ENCODE measurements around the gene TCERG1L.

Gene TCERG1L

DNA sequence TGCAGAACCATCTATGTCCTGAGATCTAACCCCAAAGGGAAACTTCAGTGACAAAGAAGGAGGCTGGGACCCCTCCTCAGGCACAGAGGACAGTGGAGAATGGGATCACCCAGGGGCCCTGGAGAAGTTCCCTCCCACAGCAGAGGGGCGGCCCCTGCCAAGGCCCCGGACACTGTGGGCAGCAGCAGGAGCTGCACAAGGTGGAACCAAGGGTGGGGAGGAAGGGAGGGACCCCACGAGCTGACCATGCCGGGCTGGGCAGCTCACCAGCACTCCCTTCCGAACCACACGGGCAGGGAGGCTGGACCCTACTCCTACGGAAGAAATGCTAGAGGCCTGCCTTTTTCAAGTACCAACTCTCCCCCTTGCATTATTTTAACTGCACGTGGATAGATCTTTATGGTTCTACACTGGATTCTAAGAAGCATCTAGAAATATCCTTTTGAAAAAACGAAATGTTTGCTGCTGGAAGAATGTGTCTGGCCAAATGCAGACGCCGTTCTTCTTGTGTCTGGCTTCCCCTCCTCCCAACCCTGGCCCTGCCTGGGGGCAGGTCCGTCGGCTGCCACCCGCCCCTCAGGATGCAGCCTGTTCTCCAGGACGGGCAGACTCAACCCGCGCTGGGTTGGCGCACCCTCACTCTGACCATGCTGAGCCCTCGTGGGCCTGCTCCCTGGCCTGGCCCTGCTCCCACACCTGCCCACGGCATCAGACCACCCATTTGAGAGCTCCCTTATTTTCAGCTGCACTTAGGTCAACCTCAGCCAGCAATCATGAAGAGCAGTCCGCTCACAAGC is 193.9 kb downstream of the TCERG1L start:
- Histone ChIP-seq H3K4me2 (ENCODE audit: low read length) (no peak overlapping the region), H3K9ac (no peak overlapping the region), H3K36me3 (ENCODE audit: control insufficient read depth, insufficient read depth, low read length) (no peaks in the 10 kb centered on the region), H3K27me3 (ENCODE audit: control insufficient read depth, insufficient read depth, low read length) (no peaks in the 10 kb centered on the region), H2AFZ (no peak overlapping the region), H3K9me3 (ENCODE audit: control insufficient read depth, low read length) (no peaks in the 10 kb centered on the region), H3K4me1 (no peaks in the 10 kb centered on the region), H3K4me3 (ENCODE audit: low read depth, low read length) (no peak overlapping the region), H3K79me2 (no peaks in the 10 kb centered on the region), H3K27ac (no peak overlapping the region)
- TF ChIP-seq, protein P1, sequence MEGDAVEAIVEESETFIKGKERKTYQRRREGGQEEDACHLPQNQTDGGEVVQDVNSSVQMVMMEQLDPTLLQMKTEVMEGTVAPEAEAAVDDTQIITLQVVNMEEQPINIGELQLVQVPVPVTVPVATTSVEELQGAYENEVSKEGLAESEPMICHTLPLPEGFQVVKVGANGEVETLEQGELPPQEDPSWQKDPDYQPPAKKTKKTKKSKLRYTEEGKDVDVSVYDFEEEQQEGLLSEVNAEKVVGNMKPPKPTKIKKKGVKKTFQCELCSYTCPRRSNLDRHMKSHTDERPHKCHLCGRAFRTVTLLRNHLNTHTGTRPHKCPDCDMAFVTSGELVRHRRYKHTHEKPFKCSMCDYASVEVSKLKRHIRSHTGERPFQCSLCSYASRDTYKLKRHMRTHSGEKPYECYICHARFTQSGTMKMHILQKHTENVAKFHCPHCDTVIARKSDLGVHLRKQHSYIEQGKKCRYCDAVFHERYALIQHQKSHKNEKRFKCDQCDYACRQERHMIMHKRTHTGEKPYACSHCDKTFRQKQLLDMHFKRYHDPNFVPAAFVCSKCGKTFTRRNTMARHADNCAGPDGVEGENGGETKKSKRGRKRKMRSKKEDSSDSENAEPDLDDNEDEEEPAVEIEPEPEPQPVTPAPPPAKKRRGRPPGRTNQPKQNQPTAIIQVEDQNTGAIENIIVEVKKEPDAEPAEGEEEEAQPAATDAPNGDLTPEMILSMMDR (IDR thresholded peaks at IDR 0.05): no peak

DNA sequence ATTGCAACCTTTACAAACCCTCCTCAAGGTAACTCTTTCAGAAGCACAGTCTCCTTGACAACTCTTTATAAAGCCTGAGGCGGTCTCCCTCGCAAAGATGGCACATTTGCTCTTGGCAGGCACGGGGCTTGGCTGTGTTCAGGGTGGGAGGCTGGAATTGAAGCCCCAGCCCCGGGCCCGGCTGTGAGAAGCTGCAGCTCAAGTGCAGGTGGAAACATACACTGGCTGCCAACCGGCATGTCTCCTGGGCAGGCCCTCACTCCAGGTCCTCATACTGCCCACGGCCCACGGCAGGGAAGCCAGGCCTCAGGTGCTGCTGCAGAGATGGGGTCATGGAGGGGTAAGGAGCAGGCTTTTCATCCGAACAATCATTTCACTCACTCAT is 194.5 kb downstream of the TCERG1L start:
- Histone ChIP-seq H3K27me3 (ENCODE audit: control insufficient read depth, insufficient read depth, low read length) (no peaks in the 10 kb centered on the region), H3K4me3 (ENCODE audit: low read depth, low read length) (no peak overlapping the region), H3K36me3 (ENCODE audit: control insufficient read depth, insufficient read depth, low read length) (no peaks in the 10 kb centered on the region), H2AFZ (no peak overlapping the region), H3K27ac (no peak overlapping the region), H3K4me2 (ENCODE audit: low read length) (no peak overlapping the region), H3K9me3 (ENCODE audit: control insufficient read depth, low read length) (no peaks in the 10 kb centered on the region), H3K9ac (no peak overlapping the region), H3K79me2 (no peaks in the 10 kb centered on the region), H3K4me1 (no peaks in the 10 kb centered on the region)
- TF ChIP-seq, protein P1 (IDR thresholded peaks at IDR 0.05): no peak

GRCh38 chr10:131116216-131116990 is 195.1 kb downstream of the TCERG1L start:
- H3K27me3 ChIP-seq (ENCODE audit: control insufficient read depth, insufficient read depth, low read length): no peaks in the 10 kb centered on the region
- no peaks in the 10 kb centered on the region for H3K36me3 ChIP-seq (ENCODE audit: control insufficient read depth, insufficient read depth, low read length)
- H3K4me2 ChIP-seq (ENCODE audit: low read length): no peak overlapping the region
- H3K4me3 ChIP-seq (ENCODE audit: low read depth, low read length): no peak overlapping the region
- no peaks in the 10 kb centered on the region for H3K4me1 ChIP-seq
- no peak overlapping the region for H2AFZ ChIP-seq
- TF ChIP-seq, protein P1 (IDR thresholded peaks at IDR 0.05): no peak
- H3K79me2 ChIP-seq: no peaks in the 10 kb centered on the region
- no peaks in the 10 kb centered on the region for H3K9me3 ChIP-seq (ENCODE audit: control insufficient read depth, low read length)
- no peak overlapping the region for H3K27ac ChIP-seq
- no peak overlapping the region for H3K9ac ChIP-seq

DNA sequence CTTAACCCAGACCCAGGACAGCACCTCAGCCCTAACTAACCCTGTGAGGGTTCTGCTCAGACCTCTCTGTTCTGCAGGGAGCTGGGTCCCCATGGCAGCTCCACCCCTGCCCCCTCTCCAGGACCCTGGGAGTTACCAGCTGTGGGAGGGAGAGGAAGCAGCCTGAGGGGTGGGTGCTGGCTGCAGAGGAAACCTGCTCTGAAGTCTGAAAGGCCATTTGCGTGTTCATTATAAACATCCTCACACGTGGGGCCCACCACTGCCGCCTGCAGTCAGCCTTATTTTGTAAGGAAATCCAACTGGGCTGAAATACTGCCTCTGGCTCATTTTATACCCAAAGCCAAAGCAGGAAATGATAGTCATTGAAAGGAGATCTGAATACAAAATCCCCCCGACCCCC is 195.7 kb downstream of the TCERG1L start:
- H3K27ac ChIP-seq: no peak overlapping the region
- no peaks in the 10 kb centered on the region for H3K36me3 ChIP-seq (ENCODE audit: control insufficient read depth, insufficient read depth, low read length)
- no peak overlapping the region for H3K4me3 ChIP-seq (ENCODE audit: low read depth, low read length)
- no peaks in the 10 kb centered on the region for H3K27me3 ChIP-seq (ENCODE audit: control insufficient read depth, insufficient read depth, low read length)
- H3K79me2 ChIP-seq: no peaks in the 10 kb centered on the region
- H2AFZ ChIP-seq: no peak overlapping the region
- no peak overlapping the region for H3K4me2 ChIP-seq (ENCODE audit: low read length)
- TF ChIP-seq, protein P1 (IDR thresholded peaks at IDR 0.05): no peak
- no peaks in the 10 kb centered on the region for H3K9me3 ChIP-seq (ENCODE audit: control insufficient read depth, low read length)
- no peaks in the 10 kb centered on the region for H3K4me1 ChIP-seq
- no peak overlapping the region for H3K9ac ChIP-seq
